Sigmoid colon (tissue), 7 donors: ENCODE measurements around the gene CMSS1. TPM values are rescaled to one million over a fixed set of nuclear protein-coding genes. Genes with fewer than 3 reads are reported as not detected.
A peak's percentile ranks its signal among the peaks of the same experiment; 100 is the strongest.

Experiments
- DNase-seq: peaks from one replicate; pipeline ENCODE4 v3.0.0-alpha.2; 2019
- H3K27ac ChIP-seq, 4 donors: fragments of 200-600 bp; sonication (generic); one replicate each; pipeline ENCODE4 v1.5.1; 2016 to 2019; ENCODE audit warnings: mild to moderate bottlenecking in 1 of 4
- H3K27me3 ChIP-seq, 3 donors: fragments of 200-600 bp; sonication (generic); one replicate each; pipeline ENCODE4 v1.5.1; 2019; ENCODE audit warnings: mild to moderate bottlenecking in 1 of 3
- H3K36me3 ChIP-seq, 4 donors: fragments of 200-600 bp; sonication (generic); one replicate each; pipeline ENCODE4 v1.5.1; 2016 to 2019
- H3K4me1 ChIP-seq, 4 donors: fragments of 200-600 bp; sonication (generic); one replicate each; pipeline ENCODE4 v1.5.1; 2017 to 2019
- H3K4me3 ChIP-seq, 4 donors: fragments of 200-600 bp; sonication (generic); one replicate each; pipeline ENCODE4 v1.5.1; 2017 to 2019; ENCODE audit warnings: mild to moderate bottlenecking in 2 of 4, moderate library complexity in 1 of 4
- H3K9me3 ChIP-seq, 4 donors: fragments of 200-600 bp in 3 of 4; sonication (generic) in 3 of 4; one replicate each; pipeline versions ENCODE4 v1.5.1 to v1.6.1; 2013 to 2019
- EP300 ChIP-seq, 4 donors: sonication (generic); formaldehyde crosslinking; IDR thresholded peaks; one replicate each; pipeline ENCODE4 v1.6.1; 2017; ENCODE audit warnings: antibody characterized with exemption in 4 of 4
- POLR2A ChIP-seq, 2 donors: fragments of 450-650 bp; IDR thresholded peaks; one replicate each; pipeline ENCODE4 v1.6.1; 2016; ENCODE audit warnings: antibody characterized with exemption in 2 of 2, mild to moderate bottlenecking in 2 of 2, moderate library complexity in 2 of 2
- POLR2AphosphoS5 ChIP-seq, 4 donors: sonication (generic); formaldehyde crosslinking; IDR thresholded peaks; one replicate each; pipeline ENCODE4 v1.6.1; 2017; ENCODE audit warnings: antibody characterized with exemption in 4 of 4
- WGBS, 2 donors: extraction: QIAGEN DNeasy Blood & Tissue Kit; methylation state at CpG; one replicate each; pipeline ENCODE4 v1.1.7; 2013; 5-methylcytosine and 5-hydroxymethylcytosine counted together
- intact Hi-C: fragments of 100-400 bp; cut with DNase I; formaldehyde crosslinking; loops from one replicate; pipeline ENCODE4 v1.15.1; 2023
- polyA plus RNA-seq, 3 donors: library from polyadenylated mRNA; stranded (reverse); fragments of 200-250 nt; gene quantifications; one replicate each; pipeline ENCODE4 v1.2.3, GENCODE V29; 2013
- total RNA-seq, 4 donors: library from RNA; depleted of rRNA; stranded (reverse); fragments of >200 nt; gene quantifications; one replicate each; pipeline ENCODE4 v1.1.0, GENCODE V29; 2016
- TF ChIP-seq, protein P1 (sequence below), 4 experiments: fragments of 450-650 bp in 3 of 4; fragments of 200-600 bp in 1 of 4; IDR thresholded peaks; one replicate each; pipeline ENCODE4 v1.5.1; 2016 to 2019; ENCODE audit warnings: antibody characterized with exemption in 4 of 4, mild to moderate bottlenecking in 3 of 4, moderate library complexity in 2 of 4
- donor health status: healthy with polysubstance abuse.
- donor health status: Bipolar disorder and iron deficiency.
- donor health status: healthy.

The CMSS1 gene
- total and polyA plus RNA-seq, 7 donors, result 6.0 to 19.4 (median 13.9) TPM

DNA sequence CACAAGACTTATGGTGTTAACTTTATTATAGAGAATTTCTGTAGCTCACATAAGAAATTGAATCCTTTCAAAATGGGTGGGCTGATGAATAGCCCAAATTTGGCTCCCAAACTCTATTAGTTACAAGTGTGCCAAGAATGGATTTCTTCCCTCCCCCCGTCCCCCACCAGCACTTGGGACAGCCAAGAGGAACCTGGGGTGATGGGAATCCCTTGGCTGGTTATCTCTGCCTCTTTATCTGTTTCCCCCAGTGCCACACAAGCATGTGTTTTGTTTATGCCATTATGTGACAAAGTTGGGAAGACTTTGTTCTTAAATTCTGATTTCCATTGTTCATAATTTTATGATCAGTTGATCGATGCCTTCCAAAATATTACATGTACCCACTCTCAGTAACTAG lies 28.3 kb downstream of the CMSS1 start:
- intact Hi-C loops, result loop anchor here (5.0 kb wide), 1 partner anchor 91 kb away; no protein-coding TSS in a partner anchor

DNA sequence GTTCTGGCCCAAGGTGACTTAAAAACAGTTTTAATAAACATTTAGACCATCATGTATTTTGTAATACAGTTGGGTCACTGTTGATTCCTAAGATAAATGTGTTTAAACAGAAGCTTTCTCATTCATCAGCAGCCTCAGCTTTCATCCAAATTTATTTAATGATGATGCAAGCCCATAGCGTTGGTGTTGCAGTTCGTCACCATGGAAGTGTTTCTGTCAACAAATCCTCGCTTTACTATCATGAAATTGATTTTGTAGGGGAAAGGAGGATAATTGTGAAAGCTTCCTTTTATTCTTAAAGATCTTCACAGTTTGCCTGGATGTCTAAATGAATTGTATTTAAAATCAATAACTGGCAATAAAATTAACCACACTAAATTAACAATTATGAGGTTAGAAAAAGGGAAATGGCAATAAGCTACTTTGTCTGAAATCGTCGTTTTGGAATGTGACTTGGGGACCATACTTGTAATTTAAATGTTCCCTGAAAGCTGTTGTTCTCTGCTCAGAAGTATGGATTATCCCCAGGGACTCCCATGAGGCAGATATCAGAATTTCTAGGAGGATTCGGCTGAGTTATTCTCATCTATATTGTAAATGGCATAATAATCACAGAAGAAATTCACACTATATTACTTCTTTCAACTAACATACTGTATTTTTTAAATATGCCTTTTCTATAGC lies 29.0 kb downstream of the CMSS1 start:
- 40 to 52% methylated on average over 6 of the region's 6 CpGs for WGBS, 2 donors
- Histone ChIP-seq H3K36me3 (peaks cover 0 to 18% (median 5%) of the 10 kb centered on the region in 4 donors), H3K27ac (peak overlapping the region; percentile 70 to 95 (median 88)), H3K27me3 (no peaks in the 10 kb centered on the region), H3K4me3 (no peak overlapping the region), H3K4me1 (peaks cover 0 to 84% (median 62%) of the 10 kb centered on the region in 4 donors), H3K9me3 (no peaks in the 10 kb centered on the region)
- TF ChIP-seq POLR2A (IDR thresholded peaks at IDR 0.05) (no peak), EP300 (IDR thresholded peaks at IDR 0.05) (peak in 3 of 4 donors; percentile 18 to 53 (median 49)), POLR2AphosphoS5 (IDR thresholded peaks at IDR 0.05) (peak; percentile 41 to 79 (median 64))
- TF ChIP-seq, protein P1, sequence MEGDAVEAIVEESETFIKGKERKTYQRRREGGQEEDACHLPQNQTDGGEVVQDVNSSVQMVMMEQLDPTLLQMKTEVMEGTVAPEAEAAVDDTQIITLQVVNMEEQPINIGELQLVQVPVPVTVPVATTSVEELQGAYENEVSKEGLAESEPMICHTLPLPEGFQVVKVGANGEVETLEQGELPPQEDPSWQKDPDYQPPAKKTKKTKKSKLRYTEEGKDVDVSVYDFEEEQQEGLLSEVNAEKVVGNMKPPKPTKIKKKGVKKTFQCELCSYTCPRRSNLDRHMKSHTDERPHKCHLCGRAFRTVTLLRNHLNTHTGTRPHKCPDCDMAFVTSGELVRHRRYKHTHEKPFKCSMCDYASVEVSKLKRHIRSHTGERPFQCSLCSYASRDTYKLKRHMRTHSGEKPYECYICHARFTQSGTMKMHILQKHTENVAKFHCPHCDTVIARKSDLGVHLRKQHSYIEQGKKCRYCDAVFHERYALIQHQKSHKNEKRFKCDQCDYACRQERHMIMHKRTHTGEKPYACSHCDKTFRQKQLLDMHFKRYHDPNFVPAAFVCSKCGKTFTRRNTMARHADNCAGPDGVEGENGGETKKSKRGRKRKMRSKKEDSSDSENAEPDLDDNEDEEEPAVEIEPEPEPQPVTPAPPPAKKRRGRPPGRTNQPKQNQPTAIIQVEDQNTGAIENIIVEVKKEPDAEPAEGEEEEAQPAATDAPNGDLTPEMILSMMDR (IDR thresholded peaks at IDR 0.05), result no peak
- intact Hi-C loops, result loop anchor here (5.0 kb wide), 1 partner anchor 91 kb away; no protein-coding TSS in a partner anchor
- DNase-seq, result peak; percentile 79

More for the DNA sequence above, 28.3 kb downstream of the CMSS1 start:
- WGBS, 2 donors, result 60 to 95% methylated on average over 2 of the region's 2 CpGs
- H3K27ac ChIP-seq, result peak overlapping the region; percentile 70 to 95 (median 88)
- H3K36me3 ChIP-seq, result peaks cover 0 to 14% (median 5%) of the 10 kb centered on the region in 4 donors
- no peaks in the 10 kb centered on the region for H3K27me3 ChIP-seq
- no peaks in the 10 kb centered on the region for H3K9me3 ChIP-seq
- no peak for DNase-seq
- TF ChIP-seq POLR2AphosphoS5 (IDR thresholded peaks at IDR 0.05) (no peak), EP300 (IDR thresholded peaks at IDR 0.05) (no peak), POLR2A (IDR thresholded peaks at IDR 0.05) (no peak)
- TF ChIP-seq, protein P1 (IDR thresholded peaks at IDR 0.05), result no peak
- no peak overlapping the region for H3K4me3 ChIP-seq
- H3K4me1 ChIP-seq, result peaks cover 0 to 78% (median 58%) of the 10 kb centered on the region in 4 donors

DNA sequence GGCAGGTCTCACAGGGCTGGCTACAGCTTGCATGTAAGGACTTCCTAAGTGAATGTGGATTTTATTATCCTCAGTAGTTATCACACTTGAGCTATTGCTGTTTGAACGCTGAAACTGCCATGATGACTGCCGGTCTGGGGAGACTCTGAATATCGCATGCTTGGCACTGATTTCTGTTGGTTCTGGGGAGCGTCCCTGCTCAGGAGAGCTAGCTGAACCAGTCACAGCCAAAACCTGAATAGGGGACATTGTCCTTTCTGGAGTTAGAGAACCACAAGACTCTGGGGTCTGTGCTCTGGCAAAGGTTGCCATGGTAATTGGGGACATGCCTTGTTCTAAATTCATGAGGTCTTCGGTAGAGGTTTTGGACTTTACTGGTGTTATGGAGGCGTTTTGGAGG lies 30.8 kb downstream of the CMSS1 start:
- WGBS, 2 donors, result 88 to 89% methylated on average over 6 of the region's 6 CpGs
- H3K4me1 ChIP-seq, result peaks cover 0 to 96% (median 72%) of the 10 kb centered on the region in 4 donors

DNA sequence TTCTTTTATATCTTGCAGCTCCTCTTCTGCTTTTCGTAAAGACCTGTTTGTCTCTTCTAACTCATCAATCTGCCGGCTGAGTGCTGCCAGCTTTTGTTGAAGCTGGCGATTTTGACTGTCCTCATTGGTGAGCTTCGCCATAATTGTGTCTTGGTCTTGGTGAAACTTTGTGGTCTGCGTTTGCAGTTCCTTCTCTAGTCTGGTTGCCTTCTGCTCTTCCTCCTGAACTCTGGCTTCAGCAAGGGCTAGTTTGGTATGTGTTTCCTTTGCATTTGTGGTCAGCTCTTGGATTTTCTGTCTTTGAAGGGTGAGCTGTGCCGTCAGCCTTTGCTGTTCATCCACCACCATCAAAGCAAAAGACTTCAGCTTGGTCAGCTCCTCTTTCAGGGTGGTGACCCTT lies 32.9 kb downstream of the CMSS1 start:
- DNase-seq, result no peak
- H3K36me3 ChIP-seq, result peaks cover 0 to 18% (median 5%) of the 10 kb centered on the region in 4 donors
- peak overlapping the region; percentile 10 to 95 (median 56) for H3K27ac ChIP-seq
- no peak for TF ChIP-seq POLR2A (IDR thresholded peaks at IDR 0.05)
- no peak for TF ChIP-seq POLR2AphosphoS5 (IDR thresholded peaks at IDR 0.05)
- TF ChIP-seq, protein P1 (IDR thresholded peaks at IDR 0.05), result no peak
- TF ChIP-seq EP300 (IDR thresholded peaks at IDR 0.05), result no peak
- intact Hi-C loops, result no loop called here
- no peak overlapping the region for H3K4me3 ChIP-seq
- H3K4me1 ChIP-seq, result peaks cover 0 to 98% (median 70%) of the 10 kb centered on the region in 4 donors
- no peaks in the 10 kb centered on the region for H3K27me3 ChIP-seq
- H3K9me3 ChIP-seq, result no peaks in the 10 kb centered on the region
- whole genome bisulfite sequencing, 2 donors, result 81 to 94% methylated on average over 6 of the region's 6 CpGs

More for the DNA sequence above, 30.8 kb downstream of the CMSS1 start:
- H3K36me3 ChIP-seq, result peaks cover 0 to 18% (median 5%) of the 10 kb centered on the region in 4 donors
- DNase-seq, result no peak
- intact Hi-C loops, result loop anchor here (5.0 kb wide), 1 partner anchor 89 kb away; no protein-coding TSS in a partner anchor
- peak overlapping the region; percentile 70 to 95 (median 88) for H3K27ac ChIP-seq
- H3K9me3 ChIP-seq, result no peaks in the 10 kb centered on the region
- no peaks in the 10 kb centered on the region for H3K27me3 ChIP-seq
- no peak overlapping the region for H3K4me3 ChIP-seq
- no peak for TF ChIP-seq POLR2A (IDR thresholded peaks at IDR 0.05)
- peak in 1 of 4 donors; percentile 24 for TF ChIP-seq POLR2AphosphoS5 (IDR thresholded peaks at IDR 0.05)
- TF ChIP-seq, protein P1 (IDR thresholded peaks at IDR 0.05), result no peak
